Measurements from ENCODE around the gene LDB3.

Gene LDB3

DNA sequence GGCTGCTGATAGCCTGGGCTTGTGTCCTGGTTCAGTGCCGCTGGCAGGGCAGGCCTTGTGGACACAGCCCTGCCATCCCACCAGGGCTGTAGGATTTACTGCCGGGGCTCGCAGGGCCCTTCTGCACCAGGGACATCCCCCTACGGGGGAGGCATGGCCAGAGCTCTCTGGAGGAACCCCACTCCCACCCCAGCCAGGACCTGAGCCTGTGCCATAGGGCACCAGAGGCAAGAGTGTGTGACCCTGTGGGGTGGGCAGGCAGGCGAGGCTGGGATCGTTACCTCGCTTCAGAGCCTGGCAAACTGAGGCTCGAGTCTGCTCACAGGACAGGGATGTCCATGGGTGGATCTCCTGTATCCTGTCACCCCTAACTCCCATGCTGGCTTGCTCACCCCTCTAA, 2.6 kb downstream of the LDB3 start:
- no peak for DNase-seq (ENCODE audit: low read depth)
- no peak overlapping the region for H3K4me3 ChIP-seq (ENCODE audit: low read depth, low read length)
- TF ChIP-seq, protein P1, sequence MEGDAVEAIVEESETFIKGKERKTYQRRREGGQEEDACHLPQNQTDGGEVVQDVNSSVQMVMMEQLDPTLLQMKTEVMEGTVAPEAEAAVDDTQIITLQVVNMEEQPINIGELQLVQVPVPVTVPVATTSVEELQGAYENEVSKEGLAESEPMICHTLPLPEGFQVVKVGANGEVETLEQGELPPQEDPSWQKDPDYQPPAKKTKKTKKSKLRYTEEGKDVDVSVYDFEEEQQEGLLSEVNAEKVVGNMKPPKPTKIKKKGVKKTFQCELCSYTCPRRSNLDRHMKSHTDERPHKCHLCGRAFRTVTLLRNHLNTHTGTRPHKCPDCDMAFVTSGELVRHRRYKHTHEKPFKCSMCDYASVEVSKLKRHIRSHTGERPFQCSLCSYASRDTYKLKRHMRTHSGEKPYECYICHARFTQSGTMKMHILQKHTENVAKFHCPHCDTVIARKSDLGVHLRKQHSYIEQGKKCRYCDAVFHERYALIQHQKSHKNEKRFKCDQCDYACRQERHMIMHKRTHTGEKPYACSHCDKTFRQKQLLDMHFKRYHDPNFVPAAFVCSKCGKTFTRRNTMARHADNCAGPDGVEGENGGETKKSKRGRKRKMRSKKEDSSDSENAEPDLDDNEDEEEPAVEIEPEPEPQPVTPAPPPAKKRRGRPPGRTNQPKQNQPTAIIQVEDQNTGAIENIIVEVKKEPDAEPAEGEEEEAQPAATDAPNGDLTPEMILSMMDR (IDR thresholded peaks at IDR 0.05; ENCODE audit: low read depth, low read length, missing control alignments) = no peak

DNA sequence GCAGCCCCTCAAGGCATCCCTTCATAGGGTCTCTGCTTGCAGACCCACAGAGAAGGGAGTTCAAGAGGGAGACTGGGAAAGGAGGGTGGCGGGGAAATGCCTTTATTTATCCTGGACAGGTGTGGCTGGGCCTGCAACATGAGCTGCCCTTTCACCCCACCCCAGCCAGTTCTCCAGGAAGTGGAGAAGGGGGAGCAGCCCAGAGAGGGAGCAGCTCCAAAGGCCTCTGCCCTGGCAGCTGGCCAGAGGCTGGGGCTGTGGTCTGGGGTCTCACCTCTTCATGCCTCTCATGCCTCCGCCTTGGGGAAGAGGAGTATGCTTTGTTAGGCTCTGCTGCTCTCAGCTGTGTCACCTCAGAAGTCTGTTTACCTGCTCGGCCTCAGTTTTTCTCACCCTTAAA, 3.1 kb downstream of the LDB3 start:
- DNase-seq (ENCODE audit: low read depth) = no peak
- H3K4me3 ChIP-seq (ENCODE audit: low read depth, low read length) = no peak overlapping the region
- TF ChIP-seq, protein P1 (IDR thresholded peaks at IDR 0.05; ENCODE audit: low read depth, low read length, missing control alignments) = no peak

DNA sequence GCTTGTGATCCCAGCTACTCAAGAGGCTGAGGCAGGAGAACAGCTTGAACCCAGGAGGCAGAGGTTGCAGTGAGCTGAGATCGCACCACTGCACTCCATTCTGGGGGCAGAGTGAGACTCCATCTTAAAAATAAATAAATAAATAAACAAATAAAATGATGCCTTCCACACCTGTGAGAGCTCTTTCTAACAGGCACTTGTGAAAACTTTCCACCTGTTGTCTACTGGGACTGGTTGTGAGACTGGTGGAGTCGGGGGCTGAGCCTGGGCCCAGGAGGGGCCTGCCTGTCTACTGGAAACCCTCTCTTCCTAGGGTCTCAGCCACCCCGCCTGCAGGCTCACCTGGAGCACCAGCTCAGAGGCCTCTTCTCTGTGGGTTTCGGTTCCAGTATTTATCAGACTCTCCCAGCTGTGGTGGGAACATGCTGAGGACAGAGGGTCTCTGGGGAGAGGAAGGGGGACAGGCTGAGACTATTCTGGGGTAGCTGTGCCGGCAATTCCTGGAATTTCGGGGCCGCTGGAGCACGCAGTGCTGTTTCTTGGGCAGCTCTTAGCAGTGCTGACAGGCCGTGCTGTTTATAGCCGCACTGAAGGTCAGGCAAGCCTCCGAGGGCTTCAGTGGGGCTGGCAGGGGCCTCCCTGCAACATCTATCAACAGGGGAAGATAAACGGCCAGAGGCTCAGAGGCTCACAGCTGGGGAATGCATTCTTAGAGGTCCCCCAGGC, 3.8 kb downstream of the LDB3 start:
- no peak for DNase-seq (ENCODE audit: low read depth)
- TF ChIP-seq, protein P1 (IDR thresholded peaks at IDR 0.05; ENCODE audit: low read depth, low read length, missing control alignments) = no peak
- H3K4me3 ChIP-seq (ENCODE audit: low read depth, low read length) = no peak overlapping the region

DNA sequence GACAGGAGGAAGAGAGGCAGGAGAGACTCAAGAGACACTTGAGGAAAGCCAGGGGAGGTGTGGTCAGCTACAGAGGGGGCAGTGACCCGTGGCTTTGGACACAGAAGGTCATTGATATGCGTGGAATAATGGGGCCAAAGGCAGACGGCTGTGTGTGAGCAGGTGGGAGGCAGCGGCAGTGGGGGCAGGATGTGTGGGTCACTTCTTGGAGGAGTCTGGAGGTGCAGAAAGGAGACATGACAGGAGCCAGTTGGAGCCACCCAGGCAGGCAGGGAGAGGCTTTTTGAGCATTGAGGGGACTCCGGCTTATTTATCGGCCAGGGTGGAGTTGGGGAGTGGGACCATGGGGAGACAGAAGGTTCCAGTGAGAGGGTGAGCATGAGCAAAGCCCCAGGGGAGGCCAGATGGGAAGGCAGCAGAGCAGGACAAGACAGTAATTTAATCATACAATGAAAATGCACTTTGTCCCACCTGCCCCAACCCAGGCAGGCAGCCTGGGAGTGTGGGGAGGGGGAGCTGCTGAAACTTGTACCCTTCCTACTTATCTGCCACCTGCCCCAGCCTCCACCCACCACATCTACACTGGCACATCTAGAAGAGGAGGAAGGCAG, 5.0 kb downstream of the LDB3 start:
- TF ChIP-seq, protein P1 (IDR thresholded peaks at IDR 0.05; ENCODE audit: low read depth, low read length, missing control alignments) = no peak
- H3K4me3 ChIP-seq (ENCODE audit: low read depth, low read length) = no peak overlapping the region
- DNase-seq (ENCODE audit: low read depth) = no peak

DNA sequence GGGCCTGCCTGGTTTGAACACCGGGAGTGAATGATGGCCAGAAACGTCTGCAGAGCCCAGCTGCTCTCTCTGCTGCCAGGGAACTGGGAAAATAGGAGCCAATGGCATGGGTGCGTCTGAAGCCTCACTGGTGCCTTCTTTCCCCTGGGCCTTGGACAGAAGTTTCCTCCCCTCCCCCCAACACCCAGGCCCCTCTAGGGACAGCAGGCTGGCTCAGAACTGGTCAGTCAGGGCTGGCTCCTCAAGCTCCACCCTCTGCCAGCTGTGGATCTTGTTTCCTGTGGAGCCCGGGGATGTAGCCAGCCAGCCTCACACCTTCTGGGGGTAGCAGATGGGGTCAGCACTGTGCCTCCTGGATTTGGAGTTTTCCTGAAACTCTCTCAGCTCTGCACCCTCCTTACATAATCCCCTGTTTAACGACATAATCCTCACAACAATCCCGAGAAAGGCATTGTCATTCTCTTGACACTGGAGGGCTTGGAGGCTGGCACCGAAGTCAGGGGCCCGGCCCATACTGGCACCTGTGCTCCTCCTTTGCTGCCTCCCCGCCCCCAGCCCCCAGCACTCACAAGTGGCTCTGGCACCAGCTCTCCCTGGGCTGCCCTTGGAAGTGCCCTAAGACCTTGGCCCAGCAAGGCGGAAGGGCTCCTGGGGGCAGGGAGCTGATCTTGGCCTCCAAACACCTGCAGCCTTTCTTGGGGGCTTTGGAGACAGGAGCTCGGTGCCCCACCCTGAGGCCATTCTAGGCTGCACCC, 5.7 kb downstream of the LDB3 start:
- DNase-seq (ENCODE audit: low read depth) = no peak
- TF ChIP-seq, protein P1 (IDR thresholded peaks at IDR 0.05; ENCODE audit: low read depth, low read length, missing control alignments) = no peak
- no peak overlapping the region for H3K4me3 ChIP-seq (ENCODE audit: low read depth, low read length)

DNA sequence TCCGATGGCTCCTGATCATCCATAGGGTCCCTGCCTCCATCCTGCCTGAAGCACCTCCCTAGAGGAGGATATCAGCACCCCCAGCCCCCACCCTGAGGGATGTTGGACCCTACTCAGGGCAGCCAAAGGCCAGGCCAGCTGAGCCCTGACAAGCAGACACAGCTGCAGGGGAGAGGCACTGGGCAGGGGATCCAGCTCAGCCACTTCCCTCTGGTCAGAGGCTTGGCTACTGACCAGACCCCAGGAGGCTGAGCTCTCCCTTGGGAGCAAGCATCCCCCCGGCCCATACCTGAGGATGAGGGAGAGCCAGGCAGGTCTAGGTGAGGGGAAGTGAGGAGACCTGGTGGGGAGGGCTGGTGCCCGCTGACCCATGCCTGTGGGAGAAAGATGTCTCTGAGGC, 6.6 kb downstream of the LDB3 start:
- DNase-seq (ENCODE audit: low read depth) = no peak
- TF ChIP-seq, protein P1 (IDR thresholded peaks at IDR 0.05; ENCODE audit: low read depth, low read length, missing control alignments) = no peak

More for the DNA sequence above, 6.6 kb downstream of the LDB3 start:
- H3K4me3 ChIP-seq (ENCODE audit: low read depth, low read length) = no peak overlapping the region

Measured in GM12864 (cell line).